Neural cell (in vitro differentiated cells): ENCODE data around the gene UBXN4. TPM values are rescaled to one million over a fixed set of nuclear protein-coding genes. Genes with fewer than 3 reads are reported as not detected.

Experiments used
- H2AFZ ChIP-seq: fragments of 200-600, 300-800 bp; sonication (generic), shearing (Covaris generic); 2 replicates; pipeline ENCODE4 v1.6.0; 2014; ENCODE audit warnings: low read depth, mild to moderate bottlenecking, antibody characterized with exemption, low read length, moderate library complexity
- H3F3A ChIP-seq: fragments of 200-600 bp; shearing (Covaris generic); 2 replicates; pipeline ENCODE4 v1.6.1; 2016; ENCODE audit warnings: mild to moderate bottlenecking, moderate library complexity, mixed read lengths, antibody characterized with exemption, low read length; ENCODE audit not compliant: insufficient read depth, poor library complexity, severe bottlenecking
- H3K27ac ChIP-seq: fragments of 200-600, 300-800 bp; sonication (generic), shearing (Covaris generic); 2 replicates; pipeline ENCODE4 v1.5.1; 2014; ENCODE audit warnings: mild to moderate bottlenecking, low read length, moderate library complexity
- H3K27me3 ChIP-seq: fragments of 300-800, 200-600 bp; sonication (generic), shearing (Covaris generic); 2 replicates; pipeline ENCODE4 v1.6.0; 2014; ENCODE audit warnings: mild to moderate bottlenecking, low read depth, low read length, moderate library complexity; ENCODE audit not compliant: insufficient read depth
- H3K36me3 ChIP-seq: fragments of 300-800, 200-600 bp; sonication (generic), shearing (Covaris generic); 2 replicates; pipeline ENCODE4 v1.5.1; 2014; ENCODE audit warnings: mild to moderate bottlenecking, antibody characterized with exemption, low read length, moderate library complexity; ENCODE audit not compliant: insufficient read depth
- H3K4me2 ChIP-seq: fragments of 300-800, 200-600 bp; sonication (generic), shearing (Covaris generic); 2 replicates; pipeline ENCODE4 v1.6.0; 2014; ENCODE audit warnings: mild to moderate bottlenecking, low read length
- H3K4me3 ChIP-seq: fragments of 300-800, 200-600 bp; sonication (generic), shearing (Covaris generic); 2 replicates; pipeline ENCODE4 v1.5.1; 2014; ENCODE audit warnings: mild to moderate bottlenecking, low read length, moderate library complexity
- H3K79me2 ChIP-seq: fragments of 200-600 bp; shearing (Covaris generic); replicated peaks from 2 replicates; pipeline ENCODE4 v1.6.0; 2014; ENCODE audit warnings: mild to moderate bottlenecking, low read length, moderate library complexity; ENCODE audit not compliant: insufficient read depth
- H3K9ac ChIP-seq: fragments of 300-800, 200-600 bp; sonication (generic), shearing (Covaris generic); 2 replicates; pipeline ENCODE4 v1.6.1; 2016; ENCODE audit warnings: mild to moderate bottlenecking, low read length, mixed read lengths
- H3K9me2 ChIP-seq: fragments of 200-600 bp; shearing (Covaris generic); 2 replicates; pipeline ENCODE4 v1.6.1; 2016; ENCODE audit warnings: mild to moderate bottlenecking, low read length, mixed read lengths; ENCODE audit not compliant: insufficient read depth
- H3K9me3 ChIP-seq: fragments of 200-600, 300-800 bp; sonication (generic), shearing (Covaris generic); 2 replicates; pipeline ENCODE4 v1.6.1; 2016; ENCODE audit warnings: mild to moderate bottlenecking, mixed run types, low read length, moderate library complexity, mixed read lengths
- H4K20me1 ChIP-seq: fragments of 200-600 bp; shearing (Covaris generic); 2 replicates; pipeline ENCODE4 v1.6.1; 2016; ENCODE audit warnings: mild to moderate bottlenecking, mixed run types; ENCODE audit not compliant: insufficient read depth
- EP300 ChIP-seq: fragments of 450-650 bp; conservative IDR thresholded peaks from 2 replicates; pipeline ENCODE4 v1.6.1; 2014; ENCODE audit warnings: antibody characterized with exemption, mild to moderate bottlenecking, moderate library complexity; ENCODE audit not compliant: poor library complexity, severe bottlenecking
- EZH2 ChIP-seq: fragments of 200-600, 300-800 bp; shearing (Covaris generic), sonication (generic); IDR thresholded peaks from 2 replicates; pipeline ENCODE4 v1.6.1; 2014; ENCODE audit warnings: antibody characterized with exemption, low read length, borderline replicate concordance, mild to moderate bottlenecking; ENCODE audit not compliant: insufficient read depth, poor library complexity, severe bottlenecking
- MXI1 ChIP-seq: fragments of 450-650 bp; conservative IDR thresholded peaks from 2 replicates; pipeline ENCODE4 v1.6.1; 2014; ENCODE audit warnings: antibody characterized with exemption, mild to moderate bottlenecking; ENCODE audit not compliant: poor library complexity, severe bottlenecking
- POLR2AphosphoS5 ChIP-seq: IDR thresholded peaks from 2 replicates; pipeline ENCODE4 v1.6.1; 2012
- RAD21 ChIP-seq: fragments of 450-650 bp; conservative IDR thresholded peaks from 2 replicates; pipeline ENCODE4 v1.6.1; 2014; ENCODE audit warnings: antibody characterized with exemption, mild to moderate bottlenecking, moderate library complexity
- REST ChIP-seq: IDR thresholded peaks from 2 replicates; pipeline ENCODE4 v1.6.1; 2012; ENCODE audit warnings: borderline replicate concordance
- SMC3 ChIP-seq: fragments of 450-650 bp; conservative IDR thresholded peaks from 2 replicates; pipeline ENCODE4 v1.6.1; 2014; ENCODE audit warnings: antibody characterized with exemption, mild to moderate bottlenecking, moderate library complexity; ENCODE audit not compliant: poor library complexity
- TAF1 ChIP-seq: IDR thresholded peaks from 2 replicates; pipeline ENCODE4 v1.6.1; 2012; ENCODE audit warnings: low read depth
- polyA plus RNA-seq: library from polyadenylated mRNA; depleted of rRNA; stranded (reverse); fragments of >200 nt; gene quantifications from 2 replicates; pipeline ENCODE4 v1.2.3, GENCODE V29; 2014
- TF ChIP-seq, protein P1 (sequence below): fragments of 450-650 bp; IDR thresholded peaks from 2 replicates; pipeline ENCODE4 v1.5.1; 2014; ENCODE audit warnings: antibody characterized with exemption, mild to moderate bottlenecking, moderate library complexity; ENCODE audit not compliant: poor library complexity, severe bottlenecking

UBXN4 gene
- polyA plus RNA-seq, 1 donor from 2014 or later = 158 TPM

DNA sequence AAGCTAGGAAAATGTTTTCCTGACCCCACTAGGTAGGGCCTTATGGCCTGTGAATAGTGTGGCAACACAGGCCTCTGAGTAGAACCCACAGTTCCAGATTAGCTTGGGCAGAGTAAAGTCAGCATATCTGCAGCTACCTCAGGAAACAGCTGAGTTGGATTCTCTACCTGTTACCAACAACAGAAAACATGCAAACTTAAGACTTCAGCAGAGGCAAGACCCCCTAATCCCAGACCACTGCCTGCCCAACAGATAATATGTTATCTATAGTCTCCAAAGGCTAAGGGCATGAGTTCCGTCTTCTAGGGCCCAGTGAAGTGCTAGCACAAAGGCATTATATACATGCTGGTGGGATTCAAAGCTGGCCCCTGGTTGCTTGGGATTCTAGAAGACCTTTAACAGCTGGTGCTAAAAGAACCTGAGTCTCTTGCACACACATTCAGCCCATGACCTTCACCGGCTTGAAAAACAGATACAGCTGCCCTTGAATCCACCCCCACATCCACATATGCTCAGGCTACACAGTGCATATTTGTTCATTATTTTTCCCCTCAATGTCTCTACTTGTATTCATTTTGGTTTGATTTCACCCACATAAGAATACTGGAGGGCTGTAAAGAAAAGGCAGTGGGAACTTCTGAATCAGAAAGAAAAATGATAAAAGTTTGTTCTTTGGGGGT is 13.5 kb upstream of the UBXN4 start:
- Histone ChIP-seq H3K4me2 (no peak overlapping the region), H4K20me1 (no peaks in the 10 kb centered on the region), H2AFZ (no peak overlapping the region), H3K9me2 (no peaks in the 10 kb centered on the region), H3K36me3 (peaks cover 8% of the 10 kb centered on the region), H3F3A (no peaks in the 10 kb centered on the region), H3K27me3 (no peaks in the 10 kb centered on the region), H3K4me3 (no peak overlapping the region), H3K9ac (no peak overlapping the region), H3K9me3 (no peaks in the 10 kb centered on the region), H3K79me2 (no peaks in the 10 kb centered on the region), H3K27ac (no peak overlapping the region)
- TF ChIP-seq MXI1 = no peak
- no peak for TF ChIP-seq REST
- TF ChIP-seq POLR2AphosphoS5 = no peak
- TF ChIP-seq EZH2 = no peak
- no peak for TF ChIP-seq RAD21
- no peak for TF ChIP-seq TAF1

- no peaks in the 10 kb centered on the region for H3K79me2 ChIP-seq
- no peak overlapping the region for H3K4me2 ChIP-seq
- H3K27me3 ChIP-seq = no peaks in the 10 kb centered on the region
- H3K9ac ChIP-seq = no peak overlapping the region
- no peak overlapping the region for H3K27ac ChIP-seq
- no peaks in the 10 kb centered on the region for H4K20me1 ChIP-seq
- TF ChIP-seq EZH2 (no peak), MXI1 (no peak), EP300 (no peak), RAD21 (no peak), SMC3 (no peak), TAF1 (no peak), POLR2AphosphoS5 (no peak), REST (no peak)
- TF ChIP-seq, protein P1, sequence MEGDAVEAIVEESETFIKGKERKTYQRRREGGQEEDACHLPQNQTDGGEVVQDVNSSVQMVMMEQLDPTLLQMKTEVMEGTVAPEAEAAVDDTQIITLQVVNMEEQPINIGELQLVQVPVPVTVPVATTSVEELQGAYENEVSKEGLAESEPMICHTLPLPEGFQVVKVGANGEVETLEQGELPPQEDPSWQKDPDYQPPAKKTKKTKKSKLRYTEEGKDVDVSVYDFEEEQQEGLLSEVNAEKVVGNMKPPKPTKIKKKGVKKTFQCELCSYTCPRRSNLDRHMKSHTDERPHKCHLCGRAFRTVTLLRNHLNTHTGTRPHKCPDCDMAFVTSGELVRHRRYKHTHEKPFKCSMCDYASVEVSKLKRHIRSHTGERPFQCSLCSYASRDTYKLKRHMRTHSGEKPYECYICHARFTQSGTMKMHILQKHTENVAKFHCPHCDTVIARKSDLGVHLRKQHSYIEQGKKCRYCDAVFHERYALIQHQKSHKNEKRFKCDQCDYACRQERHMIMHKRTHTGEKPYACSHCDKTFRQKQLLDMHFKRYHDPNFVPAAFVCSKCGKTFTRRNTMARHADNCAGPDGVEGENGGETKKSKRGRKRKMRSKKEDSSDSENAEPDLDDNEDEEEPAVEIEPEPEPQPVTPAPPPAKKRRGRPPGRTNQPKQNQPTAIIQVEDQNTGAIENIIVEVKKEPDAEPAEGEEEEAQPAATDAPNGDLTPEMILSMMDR = no peak
- H2AFZ ChIP-seq = no peak overlapping the region
- no peaks in the 10 kb centered on the region for H3K9me3 ChIP-seq
- H3K4me3 ChIP-seq = no peak overlapping the region
- H3K9me2 ChIP-seq = no peaks in the 10 kb centered on the region
- H3K36me3 ChIP-seq = no peaks in the 10 kb centered on the region
- no peaks in the 10 kb centered on the region for H3F3A ChIP-seq
These were observed 9.1 kb upstream of the UBXN4 start for GRCh38 chr2:135732561-135732960.
